Neural cell (in vitro differentiated cells): Measurements from ENCODE around the gene HTD2.

Source experiments
- CTCF ChIP-seq: fragments of 450-650 bp; IDR thresholded peaks from 2 replicates; pipeline ENCODE4 v1.5.1; 2014; ENCODE audit warnings: antibody characterized with exemption, mild to moderate bottlenecking, moderate library complexity; ENCODE audit not compliant: poor library complexity, severe bottlenecking
- EP300 ChIP-seq: fragments of 450-650 bp; conservative IDR thresholded peaks from 2 replicates; pipeline ENCODE4 v1.6.1; 2014; ENCODE audit warnings: antibody characterized with exemption, mild to moderate bottlenecking, moderate library complexity; ENCODE audit not compliant: poor library complexity, severe bottlenecking
- EZH2 ChIP-seq: fragments of 200-600, 300-800 bp; shearing (Covaris generic), sonication (generic); IDR thresholded peaks from 2 replicates; pipeline ENCODE4 v1.6.1; 2014; ENCODE audit warnings: antibody characterized with exemption, low read length, borderline replicate concordance, mild to moderate bottlenecking; ENCODE audit not compliant: insufficient read depth, poor library complexity, severe bottlenecking
- MXI1 ChIP-seq: fragments of 450-650 bp; conservative IDR thresholded peaks from 2 replicates; pipeline ENCODE4 v1.6.1; 2014; ENCODE audit warnings: antibody characterized with exemption, mild to moderate bottlenecking; ENCODE audit not compliant: poor library complexity, severe bottlenecking
- POLR2AphosphoS5 ChIP-seq: IDR thresholded peaks from 2 replicates; pipeline ENCODE4 v1.6.1; 2012
- RAD21 ChIP-seq: fragments of 450-650 bp; conservative IDR thresholded peaks from 2 replicates; pipeline ENCODE4 v1.6.1; 2014; ENCODE audit warnings: antibody characterized with exemption, mild to moderate bottlenecking, moderate library complexity
- REST ChIP-seq: IDR thresholded peaks from 2 replicates; pipeline ENCODE4 v1.6.1; 2012; ENCODE audit warnings: borderline replicate concordance
- SMC3 ChIP-seq: fragments of 450-650 bp; conservative IDR thresholded peaks from 2 replicates; pipeline ENCODE4 v1.6.1; 2014; ENCODE audit warnings: antibody characterized with exemption, mild to moderate bottlenecking, moderate library complexity; ENCODE audit not compliant: poor library complexity
- TAF1 ChIP-seq: IDR thresholded peaks from 2 replicates; pipeline ENCODE4 v1.6.1; 2012; ENCODE audit warnings: low read depth

- TF ChIP-seq POLR2AphosphoS5 (no peak), CTCF (no peak), TAF1 (no peak), REST (no peak), EP300 (no peak), MXI1 (no peak), RAD21 (no peak), SMC3 (no peak), EZH2 (no peak)
These were observed 19.0 kb upstream of the HTD2 start for GRCh38 chr3:58287354-58287753.
